Breast epithelium (tissue), 3 donors: Measurements from ENCODE around the gene S100A14.
"Not testable (repeated sequence)": the region's sequence is repeated elsewhere in the genome, so short reads cannot be mapped to it uniquely, and the experiment has no call there.

Source experiments
- POLR2AphosphoS5 ChIP-seq, 3 donors: sonication (generic); formaldehyde crosslinking; IDR thresholded peaks; one replicate each; pipeline ENCODE4 v1.6.1; 2017; ENCODE audit warnings: antibody characterized with exemption in 3 of 3
- TF ChIP-seq, protein P1 (sequence below), 3 donors: fragments of 450-650 bp; IDR thresholded peaks; one replicate each; pipeline ENCODE4 v1.5.1; 2016 to 2017; ENCODE audit warnings: antibody characterized with exemption in 3 of 3, mild to moderate bottlenecking in 3 of 3, moderate library complexity in 3 of 3

GRCh38 chr1:153582836-153583235, 33.3 kb downstream of the S100A14 start:
- not testable (repeated sequence) for TF ChIP-seq POLR2AphosphoS5 (IDR thresholded peaks at IDR 0.05)
- TF ChIP-seq, protein P1, sequence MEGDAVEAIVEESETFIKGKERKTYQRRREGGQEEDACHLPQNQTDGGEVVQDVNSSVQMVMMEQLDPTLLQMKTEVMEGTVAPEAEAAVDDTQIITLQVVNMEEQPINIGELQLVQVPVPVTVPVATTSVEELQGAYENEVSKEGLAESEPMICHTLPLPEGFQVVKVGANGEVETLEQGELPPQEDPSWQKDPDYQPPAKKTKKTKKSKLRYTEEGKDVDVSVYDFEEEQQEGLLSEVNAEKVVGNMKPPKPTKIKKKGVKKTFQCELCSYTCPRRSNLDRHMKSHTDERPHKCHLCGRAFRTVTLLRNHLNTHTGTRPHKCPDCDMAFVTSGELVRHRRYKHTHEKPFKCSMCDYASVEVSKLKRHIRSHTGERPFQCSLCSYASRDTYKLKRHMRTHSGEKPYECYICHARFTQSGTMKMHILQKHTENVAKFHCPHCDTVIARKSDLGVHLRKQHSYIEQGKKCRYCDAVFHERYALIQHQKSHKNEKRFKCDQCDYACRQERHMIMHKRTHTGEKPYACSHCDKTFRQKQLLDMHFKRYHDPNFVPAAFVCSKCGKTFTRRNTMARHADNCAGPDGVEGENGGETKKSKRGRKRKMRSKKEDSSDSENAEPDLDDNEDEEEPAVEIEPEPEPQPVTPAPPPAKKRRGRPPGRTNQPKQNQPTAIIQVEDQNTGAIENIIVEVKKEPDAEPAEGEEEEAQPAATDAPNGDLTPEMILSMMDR (IDR thresholded peaks at IDR 0.05) = not testable (repeated sequence)
